GM18907 (cell line): ENCODE data around the gene LRRC1.
"Not testable (repeated sequence)": the region's sequence is repeated elsewhere in the genome, so short reads cannot be mapped to it uniquely, and the experiment has no call there.

Experiments
- ATAC-seq: cut with Tn5 transposase; IDR thresholded peaks from one replicate; pipeline ENCODE4 v1.9.1; 2021; ENCODE audit warnings: mild to moderate bottlenecking, moderate library complexity; ENCODE audit not compliant: unreplicated experiment

LRRC1 gene

DNA sequence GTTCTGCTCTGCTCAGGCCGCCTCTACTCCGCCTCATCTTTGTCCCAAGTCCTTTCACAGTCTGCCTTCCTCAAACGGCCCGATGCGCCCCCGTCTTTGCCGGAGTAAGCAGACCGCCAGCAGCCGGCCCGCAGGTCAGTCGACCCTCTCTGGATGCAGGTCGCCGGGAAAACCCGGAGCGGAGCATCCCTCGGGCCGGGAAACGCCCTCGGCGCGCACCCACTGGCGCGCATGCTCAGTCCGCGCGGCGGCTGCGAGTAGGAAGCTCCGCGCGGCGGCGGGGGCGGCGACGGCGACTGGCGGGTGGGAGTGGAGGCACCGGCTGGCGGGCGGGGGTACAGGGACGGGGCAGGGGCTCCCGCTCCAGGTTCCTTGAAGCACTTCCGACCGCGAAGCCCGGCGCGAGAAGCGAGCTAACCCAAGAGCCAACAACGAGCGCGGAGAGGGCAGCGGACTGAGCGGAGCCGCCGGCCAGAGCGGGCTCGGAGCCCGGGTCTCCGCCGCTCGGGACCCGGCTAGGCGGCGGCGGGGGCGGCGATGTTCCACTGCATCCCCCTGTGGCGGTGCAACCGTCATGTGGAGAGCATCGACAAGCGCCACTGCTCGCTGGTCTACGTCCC, at the start of gene LRRC1:
LRRC1 (plus strand) TSS at position 286 of the 620 bp plus-strand sequence; CDS start at position 538, 252 bp downstream.
- peak; percentile 81 for ATAC-seq

DNA sequence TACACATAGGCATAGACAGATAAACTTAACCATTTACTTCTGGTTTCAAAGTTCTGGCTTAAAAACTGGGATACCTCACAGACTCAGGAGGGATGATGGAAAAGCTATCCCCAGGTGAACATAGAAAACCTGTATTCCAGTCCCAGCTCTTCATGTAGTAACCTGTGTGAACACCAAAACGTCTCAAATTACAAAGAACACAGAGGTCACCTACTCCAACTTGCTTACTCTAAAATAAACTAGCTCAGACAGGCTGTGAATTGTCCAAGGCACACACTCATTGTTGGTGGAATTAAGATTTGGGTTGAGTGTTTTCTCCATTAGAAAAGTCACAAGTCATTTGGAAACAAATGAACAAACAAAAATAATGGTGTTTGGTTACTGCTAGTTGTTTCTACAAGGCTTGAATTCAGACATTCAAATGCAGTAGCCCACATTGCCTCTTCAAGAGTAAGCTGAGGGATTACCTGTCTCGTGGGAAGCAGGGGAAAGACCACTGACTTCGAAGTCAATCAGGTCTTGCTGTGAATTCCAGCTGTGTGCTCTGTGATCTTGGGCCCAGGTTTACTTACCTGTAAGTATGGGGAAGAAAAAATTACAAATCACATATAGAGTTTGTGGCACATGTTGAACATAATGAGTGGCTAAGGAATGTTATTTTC, 48.2 kb upstream of the LRRC1 start:
- ATAC-seq = no peak

DNA sequence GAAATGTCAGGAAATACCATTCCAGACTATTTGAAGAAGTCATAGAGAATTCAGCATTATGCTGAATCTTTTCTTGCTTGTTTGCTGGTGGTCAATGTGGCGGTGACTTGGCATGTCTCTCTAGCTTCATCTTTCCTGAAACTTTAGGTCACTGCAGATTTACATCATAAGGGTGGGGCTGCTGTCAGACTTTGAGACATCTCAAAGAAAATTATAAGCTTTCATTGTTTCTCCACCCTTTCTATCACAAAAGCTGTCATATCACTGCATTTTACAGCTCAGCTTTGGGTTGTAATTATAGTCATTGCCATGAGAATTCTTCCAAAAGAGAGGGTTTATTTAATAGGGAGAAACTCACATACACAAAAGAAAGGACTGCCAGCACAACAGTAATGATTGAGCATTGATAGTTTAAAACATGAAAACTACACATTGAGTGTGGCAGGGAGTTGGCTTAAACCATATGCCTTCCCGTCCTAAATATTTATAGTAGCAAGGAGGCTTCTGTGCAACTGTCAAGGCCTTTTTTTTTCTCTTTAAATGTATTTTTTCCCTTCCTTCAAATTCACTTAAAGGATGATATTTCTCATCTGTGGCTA, 44.7 kb upstream of the LRRC1 start:
- no peak for ATAC-seq

DNA sequence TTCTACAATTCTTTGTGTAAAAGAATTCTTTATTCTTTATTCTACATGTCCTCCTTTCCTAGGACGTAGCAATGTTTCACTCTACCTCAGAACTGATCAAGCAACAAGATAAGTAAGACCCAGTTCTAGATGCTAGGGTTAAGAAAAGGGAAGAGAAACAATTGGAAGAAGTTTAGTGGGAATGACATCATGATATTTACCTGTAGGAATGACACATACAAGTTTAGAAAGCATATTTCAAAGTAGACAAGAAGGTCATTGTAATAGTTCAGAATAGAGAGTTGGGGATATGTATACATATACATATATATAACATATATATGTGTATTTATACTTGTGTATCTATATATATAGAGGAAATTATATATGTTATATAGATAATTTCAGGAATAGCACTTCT, 43.4 kb upstream of the LRRC1 start:
- ATAC-seq = no peak

DNA sequence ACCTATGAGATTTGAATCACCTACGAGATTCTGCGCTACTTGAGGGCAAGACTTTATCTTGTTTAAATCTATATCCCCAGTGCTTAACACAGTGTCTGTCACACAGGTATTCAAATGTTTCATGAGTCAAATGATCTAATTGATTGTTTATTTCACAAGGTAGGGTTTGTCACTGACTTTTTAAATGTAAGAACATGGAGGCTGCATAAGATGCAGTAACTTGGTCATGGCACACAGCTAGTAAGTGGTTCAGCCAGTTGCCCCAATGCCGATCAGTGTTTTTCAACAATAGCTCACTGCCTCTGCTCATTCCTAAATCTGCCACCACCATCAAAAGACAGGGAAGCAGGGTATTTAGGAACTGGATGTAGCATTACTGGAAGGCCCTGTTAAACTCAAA, 42.4 kb upstream of the LRRC1 start:
- no peak for ATAC-seq

DNA sequence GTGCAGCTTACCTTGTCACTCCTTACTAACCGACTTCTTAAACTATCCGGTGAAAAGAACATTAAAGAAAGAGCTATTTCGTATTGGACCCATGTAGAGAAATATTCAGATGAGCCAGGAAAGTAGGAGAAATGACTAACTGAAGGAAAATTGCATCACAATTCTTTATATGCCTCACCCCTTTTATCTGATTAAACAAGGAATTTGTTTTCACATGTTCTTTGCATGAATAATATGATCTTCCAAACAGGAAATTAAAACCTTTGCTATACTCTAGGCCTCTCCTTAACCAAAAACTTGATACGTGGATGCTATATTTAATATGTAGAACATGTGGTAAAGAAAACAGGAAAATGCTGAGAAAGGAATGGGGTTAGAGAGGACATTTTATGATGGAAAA, 41.9 kb upstream of the LRRC1 start:
- no peak for ATAC-seq

DNA sequence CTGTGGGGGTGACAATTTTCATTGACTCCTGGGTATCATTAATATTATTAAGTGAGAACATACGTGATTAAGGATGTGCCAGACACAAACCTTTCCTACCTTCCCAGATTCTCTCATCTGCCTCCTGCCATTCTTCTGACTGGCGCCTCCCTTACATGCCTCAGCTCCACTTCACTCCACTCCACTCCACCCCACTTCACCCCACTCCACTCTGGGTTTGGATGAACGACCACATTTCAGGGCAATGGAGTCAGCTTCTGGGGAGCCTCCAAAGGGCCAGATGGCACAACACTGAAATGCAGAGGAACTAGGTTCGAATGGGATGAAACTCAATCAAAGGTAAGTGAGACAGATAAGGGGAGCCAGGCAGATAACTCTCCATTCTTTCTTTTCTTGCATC, 40.5 kb upstream of the LRRC1 start:
- ATAC-seq = no peak

DNA sequence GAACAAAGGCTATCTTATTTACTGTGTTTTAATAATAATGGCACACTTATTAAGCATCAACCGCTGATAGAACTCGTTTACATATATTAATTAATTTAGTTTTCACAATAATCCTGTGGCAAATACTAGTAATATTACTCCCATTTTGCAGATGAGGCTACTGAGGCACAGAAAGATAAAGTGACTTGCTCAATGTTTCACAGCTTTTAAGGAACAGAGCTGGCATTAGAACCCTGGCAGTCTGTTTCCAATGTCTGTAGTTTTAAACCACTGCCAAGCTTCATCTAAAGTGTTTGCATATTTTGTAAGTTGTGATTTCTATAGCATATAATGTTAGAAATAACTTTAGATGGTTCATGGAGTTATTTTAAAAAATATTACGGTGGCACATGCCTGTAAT, 38.4 kb upstream of the LRRC1 start:
- no peak for ATAC-seq

DNA sequence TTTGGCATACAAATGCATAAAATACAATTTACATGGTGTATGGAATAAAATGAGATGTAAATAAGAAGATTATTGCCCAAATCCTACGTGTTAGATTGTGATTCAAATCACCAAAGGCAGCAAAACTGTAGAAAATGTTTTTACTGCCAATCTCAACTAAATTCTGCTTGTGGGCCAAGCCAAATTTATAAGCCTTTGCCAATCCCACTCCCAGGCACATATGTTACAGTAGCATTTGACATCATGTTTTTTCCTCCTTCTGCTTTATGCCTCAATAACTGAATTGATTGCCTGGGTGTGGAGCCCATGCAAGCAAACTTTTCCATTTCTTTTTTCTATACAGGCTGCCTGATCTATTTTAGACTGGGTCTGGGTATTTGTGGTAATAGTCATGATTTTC, 36.3 kb upstream of the LRRC1 start:
- ATAC-seq = no peak

DNA sequence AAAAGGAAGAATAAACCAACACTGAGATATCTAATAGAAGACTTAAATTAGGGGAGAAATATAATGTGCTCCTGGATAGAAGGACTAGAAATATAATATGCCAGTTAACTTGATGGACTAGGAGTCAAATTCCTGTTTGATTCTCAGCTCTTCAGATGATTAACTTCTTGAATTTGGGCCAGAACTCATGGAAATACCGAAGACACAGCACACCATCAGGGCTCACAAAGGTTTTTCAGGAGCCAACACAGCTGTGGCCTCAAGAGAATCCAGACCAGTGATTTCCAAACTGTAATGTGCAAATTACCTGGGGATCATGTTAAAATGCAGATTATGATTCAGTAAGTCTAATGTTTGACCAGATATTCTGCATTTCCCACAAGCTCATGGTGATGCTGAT, 33.8 kb upstream of the LRRC1 start:
- no peak for ATAC-seq

DNA sequence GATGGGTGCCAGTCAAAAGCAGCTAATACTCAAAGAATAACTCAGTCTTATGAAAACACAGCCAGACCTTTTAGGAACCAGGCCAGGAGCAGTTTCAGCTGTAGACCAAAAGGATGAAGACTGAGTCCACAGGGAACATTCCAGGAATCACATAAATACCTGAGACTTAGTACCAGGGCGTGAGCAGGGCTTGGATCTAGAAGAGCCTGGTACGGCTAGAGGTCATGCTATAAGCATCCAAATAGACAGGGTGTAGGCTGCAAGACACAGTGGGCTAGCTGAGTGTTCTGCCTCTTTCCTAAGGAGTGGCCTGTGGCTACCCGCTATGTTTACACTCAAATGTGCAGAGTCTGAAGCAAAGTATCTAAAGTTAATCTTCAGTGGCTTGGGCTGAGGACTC, 29.5 kb upstream of the LRRC1 start:
- no peak for ATAC-seq

DNA sequence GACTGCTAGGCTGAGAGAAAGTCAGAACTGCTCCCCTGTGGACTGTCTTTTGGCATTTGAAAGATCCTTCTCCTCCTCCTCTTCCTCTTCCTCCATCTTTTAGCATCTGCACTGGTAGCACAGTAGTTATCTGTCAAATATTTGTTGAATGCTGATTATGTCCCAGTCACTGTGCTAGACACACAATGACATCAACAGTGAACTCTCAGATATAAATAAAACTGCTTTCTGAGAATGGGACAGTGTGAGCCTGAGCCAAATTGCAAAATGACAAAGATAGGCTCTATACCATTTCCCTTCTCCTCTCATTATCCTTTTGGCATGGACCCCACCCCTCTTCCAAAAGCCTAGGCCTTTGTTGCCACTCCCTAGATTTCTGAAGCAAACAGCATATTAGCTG, 27.9 kb upstream of the LRRC1 start:
- no peak for ATAC-seq

DNA sequence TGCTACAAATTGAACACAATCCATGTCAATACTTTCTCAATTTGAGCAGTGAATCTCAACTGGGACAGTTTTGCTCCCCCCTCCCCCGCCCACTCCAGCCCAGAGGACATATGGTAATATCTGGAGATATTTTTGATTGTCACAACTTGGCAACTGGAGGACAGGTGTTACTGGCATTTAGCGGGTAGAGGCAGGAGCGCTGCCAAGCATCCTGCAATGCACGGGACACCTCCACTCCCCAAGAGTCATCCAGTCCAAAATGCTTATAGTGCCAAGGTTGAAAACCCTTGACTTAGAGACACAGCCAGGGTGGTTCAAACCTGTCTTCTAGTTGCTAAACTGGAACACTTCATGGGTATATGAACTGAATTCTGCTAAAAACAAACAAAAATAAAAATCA, 26.9 kb upstream of the LRRC1 start:
- no peak for ATAC-seq

DNA sequence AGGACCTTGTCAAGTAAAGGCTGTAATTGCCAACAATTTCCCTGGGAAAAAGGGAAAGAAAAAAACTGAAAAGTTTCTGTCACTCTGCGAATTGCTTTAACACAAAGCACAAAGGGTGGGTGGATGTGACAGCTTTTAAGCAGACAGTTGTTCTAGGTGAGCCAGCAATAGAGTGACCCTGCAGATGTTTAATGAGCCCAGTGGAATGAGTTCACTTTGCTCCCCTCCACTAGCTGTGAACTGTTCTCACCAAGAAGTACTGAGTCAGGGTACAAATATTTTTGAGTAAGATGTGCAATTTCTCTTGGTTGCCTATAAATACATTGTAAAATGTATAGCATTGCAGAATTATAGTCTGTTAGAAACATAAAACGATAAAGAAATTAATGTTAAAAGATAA, 26.2 kb upstream of the LRRC1 start:
- ATAC-seq = no peak

DNA sequence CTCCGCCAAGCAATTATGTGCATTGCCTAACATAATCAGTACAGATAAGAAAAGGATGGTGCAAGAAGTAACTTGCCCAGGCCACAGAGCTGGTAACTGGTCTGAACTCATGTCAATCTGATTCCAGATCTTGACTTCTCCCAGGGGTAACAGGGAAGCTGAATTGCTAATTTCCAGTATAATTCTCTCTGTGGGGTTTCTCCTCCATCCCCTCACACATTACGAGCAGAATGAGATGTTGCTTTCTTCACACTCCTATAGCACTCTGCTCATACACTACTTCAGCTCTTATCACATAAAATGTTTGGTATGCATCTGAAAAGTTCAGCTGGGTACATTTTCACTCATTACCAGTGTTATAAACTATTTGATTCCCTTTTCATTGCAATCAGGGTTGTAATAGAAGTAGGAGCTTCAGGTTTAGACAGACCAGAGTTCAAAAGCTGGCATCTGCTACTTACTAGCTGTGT, 24.0 kb upstream of the LRRC1 start:
- ATAC-seq = no peak

DNA sequence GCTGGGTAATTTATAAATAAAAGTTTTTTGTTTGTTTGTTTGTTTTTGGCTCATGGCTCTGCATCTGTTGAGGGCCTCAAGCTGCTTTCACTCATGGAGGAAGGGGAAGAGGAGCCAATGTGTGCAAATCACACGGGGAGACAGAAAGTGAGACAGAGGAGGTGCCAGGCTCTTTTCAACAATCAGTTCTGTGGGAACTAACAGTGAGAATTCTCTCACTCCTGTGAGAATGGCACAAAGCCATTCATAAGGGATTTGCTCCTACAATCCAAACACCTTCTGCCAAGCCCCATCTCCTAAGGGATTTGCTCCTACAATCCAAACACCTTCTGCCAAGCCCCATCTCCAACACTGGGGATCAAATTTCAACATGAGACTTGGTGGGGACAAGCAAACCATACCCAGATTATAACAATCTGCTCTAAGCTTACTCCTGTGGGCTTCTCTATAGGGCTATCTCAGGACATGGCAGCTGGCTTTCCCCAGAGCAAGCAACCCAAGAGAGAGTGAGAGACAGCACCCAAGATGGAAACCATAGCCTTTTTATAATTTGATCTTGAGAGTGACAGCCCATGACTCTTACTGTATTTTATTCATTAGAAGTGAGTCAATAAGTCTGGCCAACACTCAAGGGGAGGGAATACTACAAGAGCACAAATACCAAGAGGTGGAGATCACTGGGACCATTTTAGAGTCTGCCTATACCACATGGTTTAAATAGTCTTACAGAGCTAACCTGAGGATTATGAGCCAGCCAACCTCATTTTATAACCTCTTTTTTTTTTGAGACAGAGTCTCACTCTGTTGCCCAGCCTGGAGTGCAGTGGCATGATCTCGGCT, 22.8 kb upstream of the LRRC1 start:
- ATAC-seq = no peak

DNA sequence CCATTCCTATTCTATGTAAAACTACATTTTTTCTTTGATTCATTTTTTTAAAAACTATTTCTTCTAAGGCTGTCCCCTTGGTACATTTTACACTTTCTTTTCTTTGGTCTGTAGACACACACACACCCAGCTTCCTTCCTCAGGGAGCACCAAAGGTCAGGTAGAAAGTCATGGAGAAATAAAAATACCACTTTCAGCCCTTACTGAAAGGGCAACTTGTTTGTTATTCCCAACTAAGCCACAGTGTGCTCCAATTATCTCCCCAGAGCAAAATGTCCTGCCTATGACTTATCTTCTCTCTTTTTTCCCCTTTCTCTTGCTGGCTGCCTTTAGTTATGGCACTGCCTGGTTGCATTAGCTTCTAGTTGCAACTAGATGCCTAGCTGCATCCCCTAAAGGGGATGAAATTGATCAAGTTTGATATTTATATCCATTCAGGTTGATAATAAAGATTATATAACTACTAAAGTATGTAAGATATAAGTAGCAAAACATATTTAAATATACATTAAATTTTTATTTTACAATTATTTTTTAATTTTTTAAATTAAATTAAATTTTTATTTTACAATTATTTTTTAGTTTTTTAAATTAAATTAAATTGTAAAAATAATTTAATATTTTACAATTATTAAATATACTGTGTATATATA, 21.6 kb upstream of the LRRC1 start:
- no peak for ATAC-seq

DNA sequence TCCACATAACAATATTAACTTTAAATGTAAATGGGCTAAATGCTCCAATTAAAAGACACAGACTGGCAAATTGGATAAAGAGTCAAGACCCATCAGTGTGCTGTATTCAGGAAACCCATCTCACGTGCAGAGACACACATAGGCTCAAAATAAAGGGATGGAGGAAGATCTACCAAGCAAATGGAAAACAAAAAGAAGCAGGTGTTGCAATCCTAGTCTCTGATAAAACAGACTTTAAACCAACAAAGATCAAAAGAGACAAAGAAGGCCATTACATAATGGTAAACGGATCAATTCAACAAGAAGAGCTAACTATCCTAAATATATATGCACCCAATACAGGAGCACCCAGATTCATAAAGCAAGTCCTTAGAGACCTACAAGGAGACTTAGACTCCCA, 18.7 kb upstream of the LRRC1 start:
- not testable (repeated sequence) for ATAC-seq

DNA sequence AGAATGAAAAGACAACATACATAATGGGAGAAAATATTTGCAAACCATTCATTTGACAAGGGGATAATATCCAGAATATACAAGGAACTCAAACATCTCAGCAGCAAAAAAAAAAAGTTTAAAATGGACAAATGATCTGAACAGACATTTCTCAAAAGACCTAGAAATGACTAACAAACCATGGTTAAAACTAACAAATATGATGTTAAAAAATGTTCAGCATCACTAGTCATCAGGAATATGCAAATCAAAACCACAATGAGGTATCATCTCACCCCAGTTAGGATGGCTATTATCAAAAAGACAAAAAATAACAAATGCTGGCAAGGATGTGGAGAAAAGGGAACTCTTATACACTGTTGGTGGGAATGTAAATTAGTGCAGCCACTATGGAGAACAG, 9.8 kb upstream of the LRRC1 start:
- not testable (repeated sequence) for ATAC-seq

DNA sequence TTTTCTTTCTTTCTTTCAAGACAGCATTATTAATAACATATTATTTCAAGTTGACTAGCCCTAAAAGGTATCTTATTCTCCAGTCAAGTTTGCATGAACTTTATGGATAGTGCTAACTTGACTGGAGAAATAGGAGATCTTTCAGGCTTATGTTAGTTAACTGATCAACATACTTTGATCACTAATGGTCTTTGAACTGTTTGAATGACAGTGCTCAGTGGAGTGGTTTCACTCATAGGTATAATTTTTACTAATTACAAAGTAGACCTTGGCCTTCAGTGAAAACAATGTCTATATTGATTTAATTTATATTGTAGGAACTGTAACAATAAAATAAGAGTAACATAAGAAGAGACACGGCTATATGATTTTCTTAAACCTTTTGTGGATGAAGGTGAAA, 8.0 kb upstream of the LRRC1 start:
- no peak for ATAC-seq

DNA sequence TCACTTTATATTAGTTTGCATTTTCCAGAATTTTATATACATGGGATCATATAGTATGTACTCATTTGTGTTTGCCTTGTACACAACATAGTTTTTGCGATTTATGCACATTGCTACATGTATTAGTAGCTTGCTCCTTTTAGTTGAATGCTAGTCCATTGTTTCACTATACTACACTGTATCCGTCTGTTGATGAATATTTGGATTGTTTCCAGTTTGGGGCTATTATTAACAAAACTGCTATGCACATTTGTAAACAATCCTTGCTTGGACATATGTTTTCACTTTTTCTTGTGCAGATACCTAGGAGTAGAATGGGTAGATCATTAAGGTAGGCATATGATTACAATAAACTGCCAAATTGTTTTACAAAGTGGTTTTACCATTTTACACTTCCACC, 3.9 kb upstream of the LRRC1 start:
- ATAC-seq = no peak
